ENCODE results near the gene TRIM15. TPM values are rescaled to one million over a fixed set of nuclear protein-coding genes. Genes with fewer than 3 reads are reported as not detected.
"Not testable (repeated sequence)": the region's sequence is repeated elsewhere in the genome, so short reads cannot be mapped to it uniquely, and the experiment has no call there.

The TRIM15 gene
- total RNA-seq, 2 experiments from 2014 or later: not detected

- POLR2A ChIA-PET: interaction anchor here (0.5 to 2.5 kb wide), 5 partner anchors 11 to 514 kb away, joined by 3 to 10 read pairs (median 4); partner anchors contain the start of gene TRIM39
Measured at GRCh38 chr6:30213667-30213956, 50.3 kb downstream of the TRIM15 start.

GRCh38 chr6:30213957-30214656, 50.8 kb downstream of the TRIM15 start:
- ChIA-PET POLR2A (interaction anchor here (0.5 to 2.5 kb wide), 5 partner anchors 10 to 514 kb away, joined by 3 to 10 read pairs (median 4); partner anchors contain the start of gene TRIM39), CTCF (interaction anchor here (0.7 to 2.0 kb wide), 5 partner anchors 10 to 561 kb away, joined by 3 to 7 read pairs (median 5); no protein-coding TSS in a partner anchor)

More at GRCh38 chr6:30213667-30213956, 50.3 kb downstream of the TRIM15 start:
- CTCF ChIA-PET: interaction anchor here (0.7 to 2.0 kb wide), 6 partner anchors 10 to 560 kb away, joined by 3 to 7 read pairs (median 4); no protein-coding TSS in a partner anchor

GRCh38 chr6:30214657-30214982, 51.3 kb downstream of the TRIM15 start:
- ChIA-PET CTCF (interaction anchor here (1.8 kb wide), 1 partner anchor 13 kb away, joined by 7 read pairs; no protein-coding TSS in a partner anchor), POLR2A (interaction anchor here (1.2 to 2.5 kb wide), 3 partner anchors 10 to 112 kb away, joined by 4 to 10 read pairs (median 9); partner anchors contain the start of gene TRIM39)

GRCh38 chr6:30216096-30216495, 52.8 kb downstream of the TRIM15 start:
- ChIA-PET CTCF (interaction anchor here (0.9 to 1.4 kb wide), 4 partner anchors 9 to 182 kb away, joined by 3 to 4 read pairs (median 3); no protein-coding TSS in a partner anchor), POLR2A (no interaction called here)

- CTCF ChIA-PET: interaction anchor here (0.9 to 2.2 kb wide), 15 partner anchors 8 to 180 kb away, joined by 3 to 9 read pairs (median 4); no protein-coding TSS in a partner anchor
- POLR2A ChIA-PET: no interaction called here
Measured at GRCh38 chr6:30219244-30219643, 55.9 kb downstream of the TRIM15 start.

- POLR2A ChIA-PET: not testable (repeated sequence)
- CTCF ChIA-PET: interaction anchor here (0.6 kb wide), 1 partner anchor 421 kb away, joined by 3 read pairs; no protein-coding TSS in a partner anchor
Measured at GRCh38 chr6:30221395-30221794, 58.0 kb downstream of the TRIM15 start.

- POLR2A ChIA-PET, CTCF ChIA-PET: not testable (repeated sequence)
Measured at GRCh38 chr6:30221956-30222355, 58.6 kb downstream of the TRIM15 start.

Other genes with a start within 250 kb of the TRIM15 start
- gene HLA-A, start 221.0 kb upstream of the TRIM15 start, total RNA-seq: 1,000 to 10,000 TPM; 1,039 to 1,049 TPM
- gene POLR1H, start 102.3 kb upstream of the TRIM15 start, total RNA-seq: 10 to 100 TPM; 49.6 to 52.7 TPM
- 10 to 100 TPM; 55.8 to 58.8 TPM for gene PPP1R11, start 96.3 kb upstream of the TRIM15 start, total RNA-seq
- gene RNF39, start 87.8 kb upstream of the TRIM15 start, total RNA-seq: not detected
- gene TRIM31, start 50.5 kb upstream of the TRIM15 start, total RNA-seq: not detected
- not detected for gene TRIM40, start 27.4 kb upstream of the TRIM15 start, total RNA-seq
- gene TRIM10, start 2.3 kb upstream of the TRIM15 start, total RNA-seq: not detected
- 10 to 100 TPM; 77.0 to 86.9 TPM for gene TRIM26, start 49.9 kb downstream of the TRIM15 start, total RNA-seq
- 10 to 100 TPM; 18.6 to 20.6 TPM for gene TRIM39, start 163.4 kb downstream of the TRIM15 start, total RNA-seq
- 10 to 100 TPM; 38.2 to 42.3 TPM for gene RPP21, start 181.6 kb downstream of the TRIM15 start, total RNA-seq

Measured in activated CD8-positive, alpha-beta memory T cell treated with anti-CD3 and anti-CD28 coated beads for 36 hours (primary cell).